AG04449 (cell line): ENCODE measurements around the gene PDGFA.

Experiments used
- CTCF ChIA-PET: fragments of 350-600 bp; formaldehyde crosslinking; extraction: SDS; loops from one replicate; lab custom pipeline; 2021; ENCODE audit warnings: antibody characterized with exemption; lab: Yijun Ruan, JAX
- POLR2A ChIA-PET: fragments of 400-600, 350-600 bp; formaldehyde crosslinking; extraction: SDS; loops from one replicate; lab custom pipeline; 2020; ENCODE audit warnings: antibody characterized with exemption, inconsistent platforms; lab: Yijun Ruan, JAX
- DNase-seq: peaks from one replicate; pipeline ENCODE4 v3.0.0-alpha.2; 2010; ENCODE audit warnings: low read depth, low spot score
- H3K4me3 ChIP-seq: 2 replicates; pipeline ENCODE4 v1.5.1; 2011; ENCODE audit warnings: low read depth, mild to moderate bottlenecking, control low read depth, low read length
- TF ChIP-seq, protein P1 (sequence below): IDR thresholded peaks from one replicate; pipeline ENCODE4 v1.5.1; 2011; ENCODE audit warnings: mild to moderate bottlenecking, moderate library complexity, low read length, control low read depth, inconsistent platforms; ENCODE audit not compliant: insufficient read depth; ENCODE audit errors: missing control alignments

The PDGFA gene

DNA sequence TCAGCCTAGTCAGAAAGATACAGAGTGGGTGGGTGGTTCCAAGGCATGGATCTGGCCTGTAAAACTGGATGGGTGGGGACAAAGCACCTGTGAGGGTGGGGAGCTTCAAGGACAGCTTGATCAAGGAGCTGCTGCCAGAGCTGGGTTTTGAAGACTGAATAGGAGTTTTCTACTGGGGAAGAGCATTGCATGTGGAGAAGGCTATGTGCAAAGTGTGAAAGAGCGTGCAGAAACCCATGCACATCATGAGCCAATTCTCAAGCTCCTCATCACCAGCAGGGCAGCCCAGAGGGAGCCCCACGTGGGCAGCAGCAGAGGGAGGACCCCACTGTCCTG lies 58.6 kb downstream of the PDGFA start:
- ChIA-PET CTCF (no interaction called here), POLR2A (interaction anchor here (2.1 kb wide), 1 partner anchor 11 kb away, joined by 7 read pairs; no protein-coding TSS in a partner anchor)
- no peak for DNase-seq
- no peak overlapping the region for H3K4me3 ChIP-seq
- TF ChIP-seq, protein P1, sequence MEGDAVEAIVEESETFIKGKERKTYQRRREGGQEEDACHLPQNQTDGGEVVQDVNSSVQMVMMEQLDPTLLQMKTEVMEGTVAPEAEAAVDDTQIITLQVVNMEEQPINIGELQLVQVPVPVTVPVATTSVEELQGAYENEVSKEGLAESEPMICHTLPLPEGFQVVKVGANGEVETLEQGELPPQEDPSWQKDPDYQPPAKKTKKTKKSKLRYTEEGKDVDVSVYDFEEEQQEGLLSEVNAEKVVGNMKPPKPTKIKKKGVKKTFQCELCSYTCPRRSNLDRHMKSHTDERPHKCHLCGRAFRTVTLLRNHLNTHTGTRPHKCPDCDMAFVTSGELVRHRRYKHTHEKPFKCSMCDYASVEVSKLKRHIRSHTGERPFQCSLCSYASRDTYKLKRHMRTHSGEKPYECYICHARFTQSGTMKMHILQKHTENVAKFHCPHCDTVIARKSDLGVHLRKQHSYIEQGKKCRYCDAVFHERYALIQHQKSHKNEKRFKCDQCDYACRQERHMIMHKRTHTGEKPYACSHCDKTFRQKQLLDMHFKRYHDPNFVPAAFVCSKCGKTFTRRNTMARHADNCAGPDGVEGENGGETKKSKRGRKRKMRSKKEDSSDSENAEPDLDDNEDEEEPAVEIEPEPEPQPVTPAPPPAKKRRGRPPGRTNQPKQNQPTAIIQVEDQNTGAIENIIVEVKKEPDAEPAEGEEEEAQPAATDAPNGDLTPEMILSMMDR, result no peak

DNA sequence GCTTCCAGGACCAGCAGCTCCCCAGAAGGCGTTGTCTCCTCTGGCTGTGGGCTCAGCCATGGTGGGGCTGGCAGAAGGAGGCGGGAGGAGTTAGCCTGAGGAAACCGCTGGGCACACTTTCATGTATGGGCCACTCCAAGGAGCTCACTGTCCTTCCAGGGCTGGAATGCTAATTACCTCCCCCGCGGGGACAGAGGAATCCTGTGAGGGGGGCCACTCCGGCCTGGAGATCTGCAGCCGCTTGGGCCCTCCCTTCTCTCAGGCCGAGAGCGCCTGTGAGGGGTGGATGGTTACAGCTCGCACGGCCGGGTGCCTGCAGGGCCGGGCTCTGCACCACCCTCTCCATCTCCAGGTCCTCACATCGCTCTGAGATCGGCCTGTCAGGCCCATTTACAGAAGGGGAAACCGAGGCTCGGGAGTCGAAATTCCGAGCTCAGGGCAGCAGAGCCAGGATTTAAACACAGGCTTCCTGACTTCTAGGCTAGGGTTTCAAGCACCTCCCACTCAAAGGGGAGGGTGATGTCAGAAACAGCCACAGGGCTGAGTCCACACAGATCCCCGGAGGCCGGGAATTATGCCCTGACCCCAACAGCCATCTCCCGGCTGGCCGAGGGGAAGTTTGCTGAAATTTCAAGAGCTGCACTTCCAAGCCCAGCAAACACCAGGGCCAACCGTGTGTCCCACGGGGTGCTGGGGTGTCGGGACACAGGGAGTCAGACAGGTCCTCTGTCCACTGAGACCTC lies 59.1 kb downstream of the PDGFA start:
- no peak for DNase-seq
- no peak overlapping the region for H3K4me3 ChIP-seq
- TF ChIP-seq, protein P1, result no peak
- POLR2A ChIA-PET, result interaction anchor here (1.1 to 2.1 kb wide), 2 partner anchors 11 to 83 kb away, joined by 3 to 7 read pairs; no protein-coding TSS in a partner anchor
- CTCF ChIA-PET, result no interaction called here

DNA sequence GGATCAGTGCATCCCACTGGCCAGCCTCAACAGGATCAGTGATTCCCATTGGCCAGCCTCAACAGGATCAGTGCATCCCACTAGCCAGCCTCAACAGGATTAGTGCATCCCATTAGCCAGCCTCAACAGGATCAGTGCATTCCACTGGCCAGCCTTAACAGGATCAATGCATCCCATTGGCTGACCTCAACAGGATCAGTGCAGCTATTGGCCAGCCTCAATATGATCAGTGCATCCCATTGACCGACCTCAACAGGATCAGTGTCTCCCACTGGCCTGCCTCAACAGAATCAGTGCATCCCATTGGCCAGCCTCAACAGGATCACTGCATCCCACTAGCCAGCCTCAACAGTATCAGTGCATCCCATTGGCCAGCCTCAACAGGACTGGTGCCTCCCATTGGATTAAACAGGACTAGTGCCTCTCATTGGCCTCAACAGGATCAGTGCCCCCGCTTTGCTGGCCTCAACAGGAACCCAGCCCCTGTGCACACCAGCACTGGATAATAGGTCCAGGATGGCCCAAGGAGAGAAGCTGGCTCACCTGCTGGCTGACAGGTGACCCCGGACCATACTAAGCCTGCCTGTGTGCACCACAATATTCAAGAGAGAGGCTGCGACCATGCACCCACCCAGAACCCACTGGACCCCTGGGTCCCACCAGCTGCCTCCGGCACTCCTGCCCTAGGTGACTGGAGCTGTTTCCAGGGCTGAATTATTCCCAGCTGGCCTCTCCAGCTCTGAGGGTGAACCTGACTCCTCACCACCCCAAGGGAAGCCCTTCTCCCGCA lies 59.9 kb downstream of the PDGFA start:
- CTCF ChIA-PET, result no interaction called here
- POLR2A ChIA-PET, result interaction anchor here (1.1 to 2.1 kb wide), 2 partner anchors 12 to 83 kb away, joined by 3 to 7 read pairs; no protein-coding TSS in a partner anchor
- TF ChIP-seq, protein P1, result no peak
- DNase-seq, result no peak
- H3K4me3 ChIP-seq, result no peak overlapping the region

DNA sequence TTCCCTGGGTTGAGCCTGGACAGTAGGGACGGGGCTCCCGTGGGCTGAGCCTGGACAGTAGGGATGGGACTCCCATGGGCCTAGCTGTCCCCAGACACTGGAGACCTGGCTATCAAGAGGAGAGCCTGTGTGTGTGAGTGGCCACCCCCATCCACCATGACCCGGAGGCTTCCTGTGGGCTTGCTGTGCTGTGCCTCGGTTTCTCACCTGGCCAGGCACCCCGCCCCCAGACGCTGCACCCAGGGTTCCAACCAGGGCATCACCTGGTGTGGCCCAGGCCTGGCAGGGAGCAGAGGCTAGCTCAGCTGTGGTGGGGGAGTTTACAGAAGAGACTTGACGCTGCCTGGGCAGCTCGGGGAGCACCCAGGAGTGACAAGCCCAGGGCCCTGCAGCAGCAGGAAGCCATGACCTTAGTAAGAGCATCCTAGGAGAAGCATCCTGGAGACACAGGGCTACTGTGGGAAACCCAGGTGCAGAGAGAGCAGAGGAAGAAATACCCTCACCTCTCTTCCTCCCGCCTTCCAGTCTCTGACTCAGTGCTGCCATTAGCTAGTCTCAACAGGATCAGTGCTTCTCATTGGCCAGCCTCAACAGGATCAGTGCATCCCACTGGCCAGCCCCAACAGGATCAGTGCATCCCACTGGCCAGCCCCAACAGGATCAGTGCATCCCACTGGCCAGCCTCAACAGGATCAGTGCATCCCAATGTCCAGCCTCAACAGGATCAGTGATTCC lies 61.0 kb downstream of the PDGFA start:
- no peak overlapping the region for H3K4me3 ChIP-seq
- TF ChIP-seq, protein P1, result no peak
- no peak for DNase-seq
- ChIA-PET CTCF (no interaction called here), POLR2A (interaction anchor here (0.7 kb wide), 1 partner anchor 74 kb away, joined by 3 read pairs; no protein-coding TSS in a partner anchor)

DNA sequence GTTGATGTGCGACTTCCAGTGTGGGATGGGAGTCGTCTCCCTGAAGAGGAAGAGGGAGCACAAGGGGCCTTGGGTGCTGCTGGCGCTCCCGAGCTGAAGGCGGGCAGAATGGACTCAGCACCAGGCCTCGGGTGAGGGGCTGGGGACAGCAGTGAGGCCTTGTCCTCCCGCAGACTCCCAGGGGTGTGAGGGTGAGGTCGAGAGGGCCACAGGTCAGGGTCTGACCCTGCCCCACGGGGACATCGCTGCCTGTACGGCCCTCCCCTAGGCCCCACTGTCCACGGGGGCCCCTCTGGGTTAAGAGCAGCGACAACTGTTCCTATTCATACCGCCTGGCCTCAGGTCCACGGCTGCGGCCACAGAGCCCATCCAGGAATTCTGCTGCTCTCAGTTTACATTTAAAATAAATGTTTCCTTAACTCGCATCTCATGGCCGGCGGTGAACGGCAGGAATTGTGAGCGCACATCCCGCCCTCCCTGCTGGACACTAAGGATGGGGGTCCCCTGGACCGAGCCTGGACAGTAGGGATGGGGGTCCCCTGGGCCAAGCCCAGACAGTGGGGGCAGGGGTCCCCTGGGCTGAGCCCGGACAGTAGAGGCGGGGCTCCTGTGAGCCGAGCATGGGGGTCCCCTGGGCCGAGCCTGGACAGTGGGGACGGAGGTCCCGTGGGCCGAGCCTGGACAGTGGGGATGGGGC lies 61.7 kb downstream of the PDGFA start:
- no peak overlapping the region for H3K4me3 ChIP-seq
- DNase-seq, result no peak
- ChIA-PET POLR2A (interaction anchor here (0.7 kb wide), 1 partner anchor 75 kb away, joined by 3 read pairs; no protein-coding TSS in a partner anchor), CTCF (no interaction called here)
- TF ChIP-seq, protein P1, result no peak
